OCI-LY3 (cell line): Measurements from ENCODE around the gene SPAG6.

Experiments used
- H2AFZ ChIP-seq: fragments of 200-600, 300-600 bp; shearing (Covaris generic); 2 replicates; pipeline ENCODE4 v1.6.0; 2014; ENCODE audit warnings: antibody characterized with exemption, low read depth, low read length
- H3K27ac ChIP-seq: fragments of 200-600, 300-600 bp; sonication (generic); 2 replicates; pipeline ENCODE4 v1.5.1; 2014; ENCODE audit warnings: mild to moderate bottlenecking, low read length, moderate library complexity, mixed read lengths
- H3K27me3 ChIP-seq: fragments of 200-600, 300-600 bp; sonication (generic); 2 replicates; pipeline ENCODE4 v1.6.1; 2014; ENCODE audit warnings: low read depth, low read length, mixed read lengths
- H3K36me3 ChIP-seq: fragments of 200-600, 300-600 bp; sonication (generic); replicated peaks from 2 replicates; pipeline ENCODE3; 2014; ENCODE audit warnings: low read depth, low read length, mixed read lengths
- H3K4me1 ChIP-seq: fragments of 300-600, 200-600 bp; sonication (generic); 2 replicates; pipeline ENCODE4 v1.6.1; 2014; ENCODE audit warnings: low read length, mixed read lengths
- H3K4me2 ChIP-seq: fragments of 200-600, 300-600 bp; sonication (generic); 2 replicates; pipeline ENCODE4 v1.6.1; 2014; ENCODE audit warnings: low read length, mixed read lengths
- H3K4me3 ChIP-seq: fragments of 300-600, 200-600 bp; sonication (generic); 2 replicates; pipeline ENCODE4 v1.5.1; 2014; ENCODE audit warnings: antibody characterized with exemption, mild to moderate bottlenecking, low read length, moderate library complexity
- H3K79me2 ChIP-seq: fragments of 300-600, 200-600 bp; shearing (Covaris generic); 2 replicates; pipeline ENCODE4 v1.6.1; 2014; ENCODE audit warnings: mild to moderate bottlenecking, low read length, mixed read lengths
- H3K9ac ChIP-seq: fragments of 300-600, 200-600 bp; shearing (Covaris generic); 2 replicates; pipeline ENCODE4 v1.6.0; 2014; ENCODE audit warnings: mild to moderate bottlenecking, low read length, moderate library complexity
- H3K9me3 ChIP-seq: fragments of 200-600, 300-600 bp; shearing (Covaris generic); 2 replicates; pipeline ENCODE4 v1.6.1; 2014; ENCODE audit warnings: low read length, mixed read lengths; ENCODE audit not compliant: insufficient read depth
- H4K20me1 ChIP-seq: fragments of 200-600, 300-600 bp; sonication (generic); 2 replicates; pipeline ENCODE4 v1.6.1; 2016; ENCODE audit warnings: low read length, mixed read lengths; ENCODE audit not compliant: insufficient read depth
- CTCF ChIP-seq: fragments of 200-600, 300-600 bp; sonication (generic); IDR thresholded peaks from 2 replicates; pipeline ENCODE4 v1.5.1; 2014; ENCODE audit warnings: antibody characterized with exemption, low read length, low read depth
- EZH2phosphoT487 ChIP-seq: fragments of 200-600 bp; shearing (Covaris generic); IDR thresholded peaks from 2 replicates; pipeline ENCODE4 v1.6.1; 2018; ENCODE audit warnings: antibody characterized with exemption, mixed run types, low read depth

SPAG6 gene

GRCh38 chr10:22364407-22365140 is 19.3 kb downstream of the SPAG6 start:
- Histone ChIP-seq H3K9ac (no peak overlapping the region), H4K20me1 (no peaks in the 10 kb centered on the region), H3K27me3 (no peaks in the 10 kb centered on the region), H3K4me3 (no peak overlapping the region), H3K79me2 (no peaks in the 10 kb centered on the region), H2AFZ (no peak overlapping the region), H3K4me2 (peak overlapping the region; percentile 64; the same call in 1 of the 2 replicates), H3K4me1 (peaks cover 32% of the 10 kb centered on the region), H3K27ac (no peak overlapping the region), H3K9me3 (no peaks in the 10 kb centered on the region), H3K36me3 (no peaks in the 10 kb centered on the region)
- TF ChIP-seq CTCF: no peak
- TF ChIP-seq EZH2phosphoT487: no peak

- H3K4me2 ChIP-seq: peak overlapping the region; percentile 64
- H3K36me3 ChIP-seq: no peaks in the 10 kb centered on the region
- no peak overlapping the region for H3K9ac ChIP-seq
- peak overlapping the region; percentile 37 for H3K4me3 ChIP-seq
- no peak overlapping the region for H2AFZ ChIP-seq
- H3K27me3 ChIP-seq: no peaks in the 10 kb centered on the region
- no peaks in the 10 kb centered on the region for H3K9me3 ChIP-seq
- H4K20me1 ChIP-seq: no peaks in the 10 kb centered on the region
- peak overlapping the region; percentile 34; the same call in 1 of the 2 replicates for H3K27ac ChIP-seq
- no peaks in the 10 kb centered on the region for H3K79me2 ChIP-seq
- TF ChIP-seq CTCF: no peak
- no peak for TF ChIP-seq EZH2phosphoT487
- peaks cover 39% of the 10 kb centered on the region for H3K4me1 ChIP-seq
Observed at GRCh38 chr10:22365233-22365632, 19.9 kb downstream of the SPAG6 start.

- H3K4me2 ChIP-seq: peak overlapping the region; percentile 64
- peaks cover 41% of the 10 kb centered on the region for H3K4me1 ChIP-seq
- H3K27ac ChIP-seq: peak overlapping the region; percentile 34; the same call in 1 of the 2 replicates
- H2AFZ ChIP-seq: no peak overlapping the region
- H3K27me3 ChIP-seq: no peaks in the 10 kb centered on the region
- H3K9ac ChIP-seq: no peak overlapping the region
- H4K20me1 ChIP-seq: no peaks in the 10 kb centered on the region
- no peaks in the 10 kb centered on the region for H3K79me2 ChIP-seq
- H3K4me3 ChIP-seq: peak overlapping the region; percentile 37
- H3K9me3 ChIP-seq: no peaks in the 10 kb centered on the region
- no peaks in the 10 kb centered on the region for H3K36me3 ChIP-seq
- TF ChIP-seq CTCF (no peak), EZH2phosphoT487 (no peak)
Observed at GRCh38 chr10:22365644-22366434, 20.5 kb downstream of the SPAG6 start.

GRCh38 chr10:22366435-22366703 is 21.1 kb downstream of the SPAG6 start:
- TF ChIP-seq EZH2phosphoT487 (no peak), CTCF (no peak)
- no peak overlapping the region for H3K27ac ChIP-seq
- no peak overlapping the region for H2AFZ ChIP-seq
- H3K36me3 ChIP-seq: no peaks in the 10 kb centered on the region
- H3K4me3 ChIP-seq: no peak overlapping the region
- no peaks in the 10 kb centered on the region for H3K79me2 ChIP-seq
- H4K20me1 ChIP-seq: no peaks in the 10 kb centered on the region
- H3K27me3 ChIP-seq: no peaks in the 10 kb centered on the region
- no peaks in the 10 kb centered on the region for H3K9me3 ChIP-seq
- H3K4me1 ChIP-seq: peaks cover 41% of the 10 kb centered on the region
- H3K4me2 ChIP-seq: no peak overlapping the region
- H3K9ac ChIP-seq: no peak overlapping the region
